GM12875 (cell line): ENCODE results near the gene ARRDC4.

ENCODE experiments used
- H3K4me3 ChIP-seq: one replicate; pipeline ENCODE4 v1.5.1; 2011; ENCODE audit warnings: low read depth, low read length, control low read depth
- TF ChIP-seq, protein P1 (sequence below): IDR thresholded peaks from 2 replicates; pipeline ENCODE4 v1.5.1; 2011; ENCODE audit warnings: low read depth, mild to moderate bottlenecking, control low read depth, inconsistent platforms, low read length, moderate library complexity, borderline replicate concordance; ENCODE audit not compliant: insufficient read depth

The ARRDC4 gene

DNA sequence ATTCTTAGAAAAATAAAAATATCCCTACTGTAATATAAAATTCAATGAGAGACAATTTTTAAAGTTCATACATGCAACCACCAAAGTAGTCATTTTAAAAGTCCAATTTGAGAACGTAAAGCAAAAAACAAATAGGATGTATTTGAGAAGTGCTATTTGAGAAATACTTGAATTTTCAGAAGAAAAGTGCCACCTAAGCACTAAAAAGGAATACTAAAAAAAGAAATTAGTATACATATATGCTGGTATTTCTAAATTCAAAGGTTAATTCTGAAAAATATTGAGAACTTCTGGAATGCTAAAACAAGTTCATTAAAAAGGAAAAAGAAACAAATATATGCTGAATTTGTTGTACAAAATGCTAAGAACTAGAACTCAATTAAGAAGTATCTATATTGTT, 29.2 kb upstream of the ARRDC4 start:
- no peak overlapping the region for H3K4me3 ChIP-seq
- TF ChIP-seq, protein P1, sequence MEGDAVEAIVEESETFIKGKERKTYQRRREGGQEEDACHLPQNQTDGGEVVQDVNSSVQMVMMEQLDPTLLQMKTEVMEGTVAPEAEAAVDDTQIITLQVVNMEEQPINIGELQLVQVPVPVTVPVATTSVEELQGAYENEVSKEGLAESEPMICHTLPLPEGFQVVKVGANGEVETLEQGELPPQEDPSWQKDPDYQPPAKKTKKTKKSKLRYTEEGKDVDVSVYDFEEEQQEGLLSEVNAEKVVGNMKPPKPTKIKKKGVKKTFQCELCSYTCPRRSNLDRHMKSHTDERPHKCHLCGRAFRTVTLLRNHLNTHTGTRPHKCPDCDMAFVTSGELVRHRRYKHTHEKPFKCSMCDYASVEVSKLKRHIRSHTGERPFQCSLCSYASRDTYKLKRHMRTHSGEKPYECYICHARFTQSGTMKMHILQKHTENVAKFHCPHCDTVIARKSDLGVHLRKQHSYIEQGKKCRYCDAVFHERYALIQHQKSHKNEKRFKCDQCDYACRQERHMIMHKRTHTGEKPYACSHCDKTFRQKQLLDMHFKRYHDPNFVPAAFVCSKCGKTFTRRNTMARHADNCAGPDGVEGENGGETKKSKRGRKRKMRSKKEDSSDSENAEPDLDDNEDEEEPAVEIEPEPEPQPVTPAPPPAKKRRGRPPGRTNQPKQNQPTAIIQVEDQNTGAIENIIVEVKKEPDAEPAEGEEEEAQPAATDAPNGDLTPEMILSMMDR, result no peak

DNA sequence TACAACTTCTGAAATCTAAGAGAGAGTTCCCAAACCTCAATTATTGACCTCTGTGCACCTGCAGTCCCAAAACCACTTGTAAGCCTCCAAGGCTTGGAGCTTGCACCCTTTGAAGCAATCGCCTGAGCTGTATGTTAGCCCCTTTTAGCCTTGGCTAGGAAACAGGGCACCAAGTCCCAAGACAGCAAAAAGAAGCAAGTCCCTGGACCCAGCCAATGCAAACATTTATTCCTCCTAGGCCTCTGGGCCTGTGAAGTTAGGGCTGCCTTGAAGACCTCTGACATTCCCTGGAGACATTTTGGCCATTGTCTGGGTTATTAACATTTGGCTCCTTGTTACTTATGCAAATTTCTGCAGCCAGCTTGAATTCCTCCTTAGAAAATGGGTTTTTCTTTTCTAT, 26.9 kb upstream of the ARRDC4 start:
- TF ChIP-seq, protein P1, result no peak

DNA sequence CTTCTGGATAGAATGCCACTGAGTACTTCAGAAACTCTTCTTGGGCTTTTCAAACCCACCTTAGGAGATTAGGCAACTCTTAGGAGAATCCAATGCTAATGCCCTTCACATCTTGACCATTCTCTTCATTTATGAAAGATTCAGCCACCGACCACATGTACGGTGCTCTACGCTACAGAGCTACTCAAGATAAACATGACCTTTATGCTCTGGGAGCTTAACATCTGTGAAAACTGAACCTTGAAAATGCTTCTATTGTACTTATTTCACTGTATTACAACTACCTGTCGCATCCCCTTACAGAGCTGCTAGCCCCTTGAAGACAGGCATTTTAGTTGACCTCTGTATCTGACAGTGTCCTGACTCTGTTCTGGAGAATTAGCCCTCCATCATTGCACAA, 19.5 kb upstream of the ARRDC4 start:
- H3K4me3 ChIP-seq, result no peak overlapping the region
- TF ChIP-seq, protein P1, result no peak

More for the DNA sequence above, 26.9 kb upstream of the ARRDC4 start:
- H3K4me3 ChIP-seq, result no peak overlapping the region

DNA sequence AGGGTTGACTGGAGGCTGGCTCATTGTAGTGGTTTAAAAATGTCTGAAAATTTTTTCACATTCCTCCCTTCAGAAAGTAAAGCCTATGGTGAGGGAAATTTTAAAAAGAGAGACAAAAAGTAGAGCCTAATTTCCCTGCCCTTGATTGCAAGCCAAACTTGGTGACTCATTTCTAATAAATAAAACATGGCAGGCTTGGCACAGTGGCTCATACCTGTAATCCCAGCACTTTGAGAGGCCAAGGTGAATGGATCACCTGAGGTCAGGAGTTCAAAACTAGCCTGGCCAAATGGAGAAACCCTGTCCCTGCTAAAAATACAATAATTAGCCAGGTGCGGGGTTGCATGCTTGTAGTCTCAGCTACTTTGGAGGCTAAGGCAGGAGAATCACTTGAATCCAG, 18.9 kb upstream of the ARRDC4 start:
- TF ChIP-seq, protein P1, result no peak
- no peak overlapping the region for H3K4me3 ChIP-seq

DNA sequence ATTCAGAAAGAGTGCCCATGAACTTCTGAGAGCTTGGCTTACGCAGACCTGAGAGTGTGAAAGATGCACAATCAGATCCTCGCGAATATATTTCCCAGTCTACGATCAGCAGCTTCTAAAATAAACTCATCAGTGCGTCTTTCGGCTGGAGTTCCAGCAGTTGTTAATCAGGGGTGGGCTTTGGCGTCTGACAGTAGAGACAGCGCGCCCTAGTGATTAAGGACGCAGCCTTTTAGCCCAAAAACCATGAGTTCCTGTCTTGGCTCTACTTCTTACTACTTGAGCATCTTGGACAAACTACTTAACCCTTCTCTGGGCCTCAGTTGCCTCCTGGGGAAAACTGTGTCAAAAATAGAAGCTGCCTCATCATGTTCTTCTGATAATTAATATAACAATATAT, 15.8 kb upstream of the ARRDC4 start:
- TF ChIP-seq, protein P1, result no peak

DNA sequence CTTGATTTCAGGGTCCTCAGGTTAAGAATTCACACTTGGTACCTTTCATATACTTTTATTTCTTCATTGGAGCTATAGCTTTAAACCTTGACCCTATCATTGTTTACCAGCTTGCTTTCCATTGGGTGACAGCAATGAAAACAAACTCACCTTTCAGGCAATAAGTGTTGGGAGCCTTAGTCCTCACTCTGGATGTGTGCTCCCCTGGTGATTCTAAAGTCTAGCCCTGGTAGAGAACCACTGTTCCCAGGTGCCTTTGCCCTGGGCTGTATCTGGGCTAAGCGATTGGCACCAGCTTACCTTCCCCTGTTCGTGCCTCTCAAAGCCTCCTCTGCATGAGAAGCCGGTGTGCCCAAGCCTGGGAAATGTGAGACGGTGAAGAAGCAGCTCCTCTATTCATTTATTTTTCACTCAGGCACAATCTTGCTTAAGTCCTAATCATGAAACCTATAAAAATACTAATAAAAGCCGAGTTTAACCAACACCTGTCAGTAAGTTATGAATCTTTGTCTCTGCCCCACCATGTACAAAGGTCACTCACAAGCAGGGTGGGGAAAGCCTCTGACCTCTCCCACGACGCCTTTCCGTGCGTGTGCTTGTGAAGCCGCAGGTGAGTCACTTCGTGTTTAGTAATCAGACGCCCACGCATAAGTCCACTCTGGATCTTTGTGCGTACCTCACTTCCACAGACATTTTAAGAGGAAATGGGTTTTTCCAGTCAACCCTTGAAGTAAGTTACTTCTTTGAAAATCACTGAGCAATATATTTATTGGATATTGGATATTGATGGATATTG, 12.8 kb upstream of the ARRDC4 start:
- TF ChIP-seq, protein P1, result no peak
- no peak overlapping the region for H3K4me3 ChIP-seq

More for the DNA sequence above, 15.8 kb upstream of the ARRDC4 start:
- no peak overlapping the region for H3K4me3 ChIP-seq

DNA sequence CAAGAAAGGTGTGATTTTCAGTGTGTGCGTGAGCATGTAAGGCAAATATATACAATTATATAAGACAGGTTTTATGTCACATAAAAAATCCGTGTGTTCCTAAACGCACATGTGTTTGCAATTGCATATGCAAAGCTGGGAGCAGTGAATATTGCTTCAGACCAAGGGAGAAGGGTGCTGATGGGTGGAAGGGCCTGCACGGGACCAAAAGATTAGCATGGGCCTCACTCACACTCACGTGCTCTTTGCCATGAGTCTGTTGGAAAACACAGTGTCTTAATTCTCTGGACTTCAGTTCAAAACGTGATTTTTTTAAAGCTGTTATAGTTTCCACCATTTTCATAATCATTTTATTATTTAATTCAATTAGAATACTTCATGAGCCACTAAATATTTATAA, 7.2 kb upstream of the ARRDC4 start:
- H3K4me3 ChIP-seq, result no peak overlapping the region
- TF ChIP-seq, protein P1, result no peak
